GM12878 (cell line): ENCODE measurements around the gene NPAS3.

Source experiments
- BCL11A ChIP-seq: IDR thresholded peaks from 2 replicates; pipeline ENCODE4 v1.6.1; 2011; ENCODE audit warnings: low read depth, low read length
- CHD2 ChIP-seq: IDR thresholded peaks from 2 replicates; pipeline ENCODE4 v1.6.1; 2011; ENCODE audit warnings: low read depth, low read length, improper control_type of control experiment, borderline replicate concordance
- GABPA ChIP-seq: IDR thresholded peaks from 2 replicates; pipeline ENCODE4 v1.6.1; 2014; ENCODE audit warnings: antibody characterized with exemption, low read depth, mild to moderate bottlenecking, inconsistent platforms
- JUND ChIP-seq: IDR thresholded peaks from 2 replicates; pipeline ENCODE4 v1.6.1; 2012; ENCODE audit warnings: low read depth, mild to moderate bottlenecking, low read length, improper control_type of control experiment, moderate library complexity
- MEF2A ChIP-seq: IDR thresholded peaks from 2 replicates; pipeline ENCODE4 v1.6.1; 2011; ENCODE audit warnings: low read depth, mild to moderate bottlenecking, low read length, moderate library complexity; ENCODE audit not compliant: insufficient read depth
- NBN ChIP-seq: fragments of 450-650 bp; IDR thresholded peaks from 2 replicates; pipeline ENCODE4 v1.6.1; 2016
- NFIC ChIP-seq: IDR thresholded peaks from 2 replicates; pipeline ENCODE4 v1.6.1; 2012; ENCODE audit warnings: low read depth, mild to moderate bottlenecking, inconsistent platforms, low read length, moderate library complexity
- POLR2AphosphoS5 ChIP-seq: IDR thresholded peaks from 2 replicates; pipeline ENCODE4 v1.6.1; 2011; ENCODE audit warnings: mild to moderate bottlenecking, low read length, inconsistent platforms
- RB1 ChIP-seq: fragments of 450-650 bp; formaldehyde crosslinking; IDR thresholded peaks from 2 replicates; pipeline ENCODE4 v1.6.1; 2017; ENCODE audit warnings: mild to moderate bottlenecking, borderline replicate concordance
- STAT3 ChIP-seq: IDR thresholded peaks from 2 replicates; pipeline ENCODE4 v1.6.1; 2011; ENCODE audit warnings: low read depth, low read length, improper control_type of control experiment
- TF ChIP-seq, protein P1 (sequence below), 3 experiments: IDR thresholded peaks in 2 of 3; conservative IDR thresholded peaks in 1 of 3; 2 replicates each; pipeline ENCODE4 v1.5.1; 2011; ENCODE audit warnings: low read depth in 3 of 3, low read length in 3 of 3, mild to moderate bottlenecking in 3 of 3, control low read depth in 2 of 3, moderate library complexity in 2 of 3, inconsistent platforms in 1 of 3, mixed read lengths in 1 of 3; ENCODE audit not compliant: control insufficient read depth in 2 of 3, insufficient read depth in 1 of 3; ENCODE audit errors: extremely low read depth in 1 of 3

GRCh38 chr14:33490555-33490954 lies 551.9 kb downstream of the NPAS3 start:
- TF ChIP-seq, protein P1, sequence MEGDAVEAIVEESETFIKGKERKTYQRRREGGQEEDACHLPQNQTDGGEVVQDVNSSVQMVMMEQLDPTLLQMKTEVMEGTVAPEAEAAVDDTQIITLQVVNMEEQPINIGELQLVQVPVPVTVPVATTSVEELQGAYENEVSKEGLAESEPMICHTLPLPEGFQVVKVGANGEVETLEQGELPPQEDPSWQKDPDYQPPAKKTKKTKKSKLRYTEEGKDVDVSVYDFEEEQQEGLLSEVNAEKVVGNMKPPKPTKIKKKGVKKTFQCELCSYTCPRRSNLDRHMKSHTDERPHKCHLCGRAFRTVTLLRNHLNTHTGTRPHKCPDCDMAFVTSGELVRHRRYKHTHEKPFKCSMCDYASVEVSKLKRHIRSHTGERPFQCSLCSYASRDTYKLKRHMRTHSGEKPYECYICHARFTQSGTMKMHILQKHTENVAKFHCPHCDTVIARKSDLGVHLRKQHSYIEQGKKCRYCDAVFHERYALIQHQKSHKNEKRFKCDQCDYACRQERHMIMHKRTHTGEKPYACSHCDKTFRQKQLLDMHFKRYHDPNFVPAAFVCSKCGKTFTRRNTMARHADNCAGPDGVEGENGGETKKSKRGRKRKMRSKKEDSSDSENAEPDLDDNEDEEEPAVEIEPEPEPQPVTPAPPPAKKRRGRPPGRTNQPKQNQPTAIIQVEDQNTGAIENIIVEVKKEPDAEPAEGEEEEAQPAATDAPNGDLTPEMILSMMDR (IDR thresholded peaks at IDR 0.05 in 2 of 3, conservative IDR thresholded peaks at IDR 0.05 in 1 of 3; ENCODE audit: control insufficient read depth in 2 of 3, extremely low read depth in 1 of 3, insufficient read depth in 1 of 3, low read depth in 3 of 3, low read length in 3 of 3): no peak
- TF ChIP-seq NBN (no peak), BCL11A (no peak), CHD2 (no peak), POLR2AphosphoS5 (no peak), JUND (no peak), MEF2A (no peak), GABPA (no peak), NFIC (no peak), STAT3 (no peak), RB1 (no peak)
